ENCODE data around the gene SLC35F3.

DNA sequence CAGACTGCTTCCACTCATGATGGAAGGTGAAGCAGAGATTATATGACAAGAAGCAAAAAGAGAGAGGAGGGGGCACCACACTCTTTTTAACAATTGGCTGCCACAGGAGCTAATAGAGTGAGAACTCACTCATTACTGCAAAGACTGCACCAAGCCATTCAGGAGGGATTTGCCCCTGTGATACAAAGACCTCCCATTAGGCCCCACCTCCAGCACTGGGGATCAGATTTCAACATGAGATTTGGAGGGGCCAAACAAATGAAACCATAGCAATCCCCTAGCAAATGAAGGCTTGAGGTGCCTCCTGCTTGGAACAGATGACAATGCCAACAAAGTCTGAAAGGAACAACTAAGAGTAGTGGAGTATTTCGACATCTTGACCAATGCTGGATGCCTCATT, 346.3 kb downstream of the SLC35F3 start:
- TF ChIP-seq POLR2A (IDR thresholded peaks at IDR 0.05): no peak
- TF ChIP-seq, protein P1, sequence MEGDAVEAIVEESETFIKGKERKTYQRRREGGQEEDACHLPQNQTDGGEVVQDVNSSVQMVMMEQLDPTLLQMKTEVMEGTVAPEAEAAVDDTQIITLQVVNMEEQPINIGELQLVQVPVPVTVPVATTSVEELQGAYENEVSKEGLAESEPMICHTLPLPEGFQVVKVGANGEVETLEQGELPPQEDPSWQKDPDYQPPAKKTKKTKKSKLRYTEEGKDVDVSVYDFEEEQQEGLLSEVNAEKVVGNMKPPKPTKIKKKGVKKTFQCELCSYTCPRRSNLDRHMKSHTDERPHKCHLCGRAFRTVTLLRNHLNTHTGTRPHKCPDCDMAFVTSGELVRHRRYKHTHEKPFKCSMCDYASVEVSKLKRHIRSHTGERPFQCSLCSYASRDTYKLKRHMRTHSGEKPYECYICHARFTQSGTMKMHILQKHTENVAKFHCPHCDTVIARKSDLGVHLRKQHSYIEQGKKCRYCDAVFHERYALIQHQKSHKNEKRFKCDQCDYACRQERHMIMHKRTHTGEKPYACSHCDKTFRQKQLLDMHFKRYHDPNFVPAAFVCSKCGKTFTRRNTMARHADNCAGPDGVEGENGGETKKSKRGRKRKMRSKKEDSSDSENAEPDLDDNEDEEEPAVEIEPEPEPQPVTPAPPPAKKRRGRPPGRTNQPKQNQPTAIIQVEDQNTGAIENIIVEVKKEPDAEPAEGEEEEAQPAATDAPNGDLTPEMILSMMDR (IDR thresholded peaks at IDR 0.05): no peak

All from right lobe of liver (tissue), 4 donors.